Activated naive CD4-positive, alpha-beta T cell treated with anti-CD3 and anti-CD28 coated beads for 36 hours (primary cell): ENCODE measurements around the gene ITPR1. TPM values are rescaled to one million over a fixed set of nuclear protein-coding genes. Genes with fewer than 3 reads are reported as not detected.

Experiments used
- CTCF ChIA-PET: fragments of 350-600 bp; sonication (Branson Sonifier 250); formaldehyde crosslinking; loops from one replicate; lab custom pipeline; 2021; ENCODE audit warnings: antibody characterized with exemption; lab: Charles Lee
- DNase-seq: peaks from one replicate; pipeline ENCODE4 v3.0.0-alpha.2; 2020
- H3K27ac Mint-ChIP-seq: one replicate; pipeline ENCODE4 v1.8.0; 2021; ENCODE audit warnings: mild to moderate bottlenecking, mixed read lengths
- H3K27me3 Mint-ChIP-seq: one replicate; pipeline ENCODE4 v1.8.0; 2021; ENCODE audit warnings: low read depth, mixed read lengths
- H3K36me3 Mint-ChIP-seq: one replicate; pipeline ENCODE4 v1.8.0; 2021; ENCODE audit warnings: low read depth, mixed read lengths
- H3K4me1 Mint-ChIP-seq: one replicate; pipeline ENCODE4 v1.8.0; 2021; ENCODE audit warnings: low read depth, mixed read lengths
- H3K4me3 Mint-ChIP-seq: one replicate; pipeline ENCODE4 v1.8.0; 2021; ENCODE audit warnings: mild to moderate bottlenecking, moderate library complexity, mixed read lengths
- H3K9me3 Mint-ChIP-seq: one replicate; pipeline ENCODE4 v1.8.0; 2021; ENCODE audit warnings: mixed read lengths
- intact Hi-C: fragments of 100-400 bp; cut with micrococcal nuclease; formaldehyde crosslinking; loops from one replicate; pipeline ENCODE4 v1.15.1; 2023
- total RNA-seq, 2 experiments: library from RNA; stranded (reverse); gene quantifications; one replicate each; pipeline ENCODE4 v1.2.3, GENCODE V29; 2021

ITPR1 gene
- total RNA-seq, 2 experiments from 2014 or later: 38.5 to 41.1 TPM

- Mint-ChIP-seq H3K36me3 (no peaks in the 10 kb centered on the region), H3K4me3 (no peak overlapping the region), H3K27ac (no peak overlapping the region), H3K4me1 (no peaks in the 10 kb centered on the region), H3K9me3 (no peaks in the 10 kb centered on the region), H3K27me3 (no peaks in the 10 kb centered on the region)
- no peak for DNase-seq
- CTCF ChIA-PET: interaction anchor here (0.6 to 1.7 kb wide), 6 partner anchors 11 to 356 kb away, joined by 3 to 7 read pairs (median 4); no protein-coding TSS in a partner anchor
- intact Hi-C loops: no loop called here
Observed at GRCh38 chr3:4627651-4628375, 134.7 kb downstream of the ITPR1 start.

GRCh38 chr3:4629095-4630007 is 136.2 kb downstream of the ITPR1 start:
- H3K27me3 Mint-ChIP-seq: no peaks in the 10 kb centered on the region
- no peak overlapping the region for H3K27ac Mint-ChIP-seq
- H3K9me3 Mint-ChIP-seq: no peaks in the 10 kb centered on the region
- no peak overlapping the region for H3K4me3 Mint-ChIP-seq
- no peaks in the 10 kb centered on the region for H3K36me3 Mint-ChIP-seq
- CTCF ChIA-PET: interaction anchor here (0.6 to 3.7 kb wide), 5 partner anchors 9 to 279 kb away, joined by 3 to 26 read pairs (median 4); no protein-coding TSS in a partner anchor
- H3K4me1 Mint-ChIP-seq: peaks cover 3% of the 10 kb centered on the region
- intact Hi-C loops: loop anchor here (5.0 kb wide), 1 partner anchor 207 kb away; no protein-coding TSS in a partner anchor
- no peak for DNase-seq

- Mint-ChIP-seq H3K27ac (no peak overlapping the region), H3K27me3 (no peaks in the 10 kb centered on the region), H3K36me3 (no peaks in the 10 kb centered on the region), H3K9me3 (no peaks in the 10 kb centered on the region), H3K4me1 (peaks cover 3% of the 10 kb centered on the region), H3K4me3 (no peak overlapping the region)
- intact Hi-C loops: loop anchor here (1.0 to 5.0 kb wide), 6 partner anchors 49 to 330 kb away; partner anchors contain the start of genes ITPR1 and SETMAR
- no peak for DNase-seq
- CTCF ChIA-PET: interaction anchor here (0.7 to 3.0 kb wide), 46 partner anchors 9 to 371 kb away, joined by 3 to 66 read pairs (median 4); partner anchors contain the start of genes ITPR1 and SUMF1
Observed at GRCh38 chr3:4633078-4634004, 140.2 kb downstream of the ITPR1 start.

- CTCF ChIA-PET: interaction anchor here (1.4 to 3.0 kb wide), 3 partner anchors 16 to 283 kb away, joined by 5 to 66 read pairs (median 38); no protein-coding TSS in a partner anchor
- DNase-seq: no peak
- intact Hi-C loops: loop anchor here (5.0 kb wide), 1 partner anchor 213 kb away; no protein-coding TSS in a partner anchor
Observed at GRCh38 chr3:4634894-4635293, 141.7 kb downstream of the ITPR1 start.

GRCh38 chr3:4637265-4637664 is 144.1 kb downstream of the ITPR1 start:
- CTCF ChIA-PET: interaction anchor here (1.0 to 2.4 kb wide), 3 partner anchors 53 to 287 kb away, joined by 3 to 11 read pairs (median 3); no protein-coding TSS in a partner anchor
- Mint-ChIP-seq H3K27ac (no peak overlapping the region), H3K4me1 (peaks cover 3% of the 10 kb centered on the region), H3K27me3 (no peaks in the 10 kb centered on the region), H3K36me3 (peaks cover 4% of the 10 kb centered on the region), H3K4me3 (no peak overlapping the region), H3K9me3 (no peaks in the 10 kb centered on the region)
- intact Hi-C loops: no loop called here
- DNase-seq: no peak

More at GRCh38 chr3:4634894-4635293, 141.7 kb downstream of the ITPR1 start:
- H3K4me3 Mint-ChIP-seq: no peak overlapping the region
- H3K36me3 Mint-ChIP-seq: no peaks in the 10 kb centered on the region
- H3K27me3 Mint-ChIP-seq: no peaks in the 10 kb centered on the region
- H3K27ac Mint-ChIP-seq: no peak overlapping the region
- H3K9me3 Mint-ChIP-seq: no peaks in the 10 kb centered on the region
- H3K4me1 Mint-ChIP-seq: peaks cover 3% of the 10 kb centered on the region

GRCh38 chr3:4641863-4642563 is 148.9 kb downstream of the ITPR1 start:
- Mint-ChIP-seq H3K27ac (no peak overlapping the region), H3K9me3 (no peaks in the 10 kb centered on the region), H3K36me3 (peaks cover 15% of the 10 kb centered on the region), H3K4me3 (no peak overlapping the region), H3K4me1 (peaks cover 20% of the 10 kb centered on the region), H3K27me3 (no peaks in the 10 kb centered on the region)
- no peak for DNase-seq
- intact Hi-C loops: no loop called here
- CTCF ChIA-PET: interaction anchor here (1.0 to 1.9 kb wide), 2 partner anchors 9 to 291 kb away, joined by 3 to 9 read pairs; no protein-coding TSS in a partner anchor

- Mint-ChIP-seq H3K27me3 (no peaks in the 10 kb centered on the region), H3K9me3 (no peaks in the 10 kb centered on the region), H3K4me3 (no peak overlapping the region), H3K27ac (no peak overlapping the region), H3K4me1 (peaks cover 20% of the 10 kb centered on the region), H3K36me3 (peaks cover 20% of the 10 kb centered on the region)
- CTCF ChIA-PET: interaction anchor here (0.7 to 1.9 kb wide), 2 partner anchors 10 to 195 kb away, joined by 3 to 9 read pairs; no protein-coding TSS in a partner anchor
- DNase-seq: no peak
- intact Hi-C loops: no loop called here
Observed at GRCh38 chr3:4642611-4643010, 149.5 kb downstream of the ITPR1 start.

- Mint-ChIP-seq H3K27ac (no peak overlapping the region), H3K4me1 (peaks cover 20% of the 10 kb centered on the region), H3K27me3 (no peaks in the 10 kb centered on the region), H3K9me3 (no peaks in the 10 kb centered on the region), H3K4me3 (no peak overlapping the region), H3K36me3 (peaks cover 27% of the 10 kb centered on the region)
- no peak for DNase-seq
- intact Hi-C loops: no loop called here
- CTCF ChIA-PET: interaction anchor here (1.6 kb wide), 1 partner anchor 11 kb away, joined by 4 read pairs; no protein-coding TSS in a partner anchor
Observed at GRCh38 chr3:4643904-4644547, 150.9 kb downstream of the ITPR1 start.

GRCh38 chr3:4644951-4645350 is 151.8 kb downstream of the ITPR1 start:
- Mint-ChIP-seq H3K36me3 (peaks cover 34% of the 10 kb centered on the region), H3K9me3 (no peaks in the 10 kb centered on the region), H3K4me1 (peaks cover 20% of the 10 kb centered on the region), H3K4me3 (no peak overlapping the region), H3K27me3 (no peaks in the 10 kb centered on the region), H3K27ac (no peak overlapping the region)
- CTCF ChIA-PET: interaction anchor here (1.6 kb wide), 1 partner anchor 12 kb away, joined by 4 read pairs; no protein-coding TSS in a partner anchor
- intact Hi-C loops: no loop called here
- DNase-seq: no peak

- H3K36me3 Mint-ChIP-seq: peaks cover 34% of the 10 kb centered on the region
- H3K9me3 Mint-ChIP-seq: no peaks in the 10 kb centered on the region
- H3K4me1 Mint-ChIP-seq: peaks cover 20% of the 10 kb centered on the region
- intact Hi-C loops: no loop called here
- peak; percentile 50 for DNase-seq
- CTCF ChIA-PET: interaction anchor here (1.6 kb wide), 1 partner anchor 12 kb away, joined by 4 read pairs; no protein-coding TSS in a partner anchor
- H3K4me3 Mint-ChIP-seq: no peak overlapping the region
- H3K27ac Mint-ChIP-seq: no peak overlapping the region
- no peaks in the 10 kb centered on the region for H3K27me3 Mint-ChIP-seq
Observed at GRCh38 chr3:4645468-4645867, 152.3 kb downstream of the ITPR1 start.
